Breast epithelium (tissue), 4 donors: ENCODE results near the gene ZCCHC17. TPM values are rescaled to one million over a fixed set of nuclear protein-coding genes. Genes with fewer than 3 reads are reported as not detected.
"Not testable (repeated sequence)": the region's sequence is repeated elsewhere in the genome, so short reads cannot be mapped to it uniquely, and the experiment has no call there.

Experiments used
- DNase-seq, 2 donors: peaks; one replicate each; pipeline ENCODE4 v3.0.0-alpha.2; 2019; ENCODE audit warnings: low spot score in 2 of 2
- H3K27ac ChIP-seq, 2 donors: fragments of 200-600 bp; sonication (generic) in 1 of 2; one replicate each; pipeline ENCODE4 v1.5.1; 2016 to 2019; ENCODE audit warnings: mild to moderate bottlenecking in 1 of 2
- H3K27me3 ChIP-seq, 2 donors: fragments of 200-600 bp; sonication (generic) in 1 of 2; one replicate each; pipeline versions ENCODE4 v1.5.1 to v1.6.0; 2017 to 2019; ENCODE audit warnings: control low read depth in 1 of 2, mild to moderate bottlenecking in 1 of 2
- H3K36me3 ChIP-seq: fragments of 200-600 bp; one replicate; pipeline ENCODE4 v1.5.1; 2019
- H3K4me1 ChIP-seq, 2 donors: fragments of 200-600 bp; sonication (generic); one replicate each; pipeline ENCODE4 v1.5.1; 2016 to 2019; ENCODE audit warnings: control low read depth in 1 of 2
- H3K4me3 ChIP-seq, 3 donors: fragments of 200-600 bp; sonication (generic); 1 replicate in 2 of 3; 2 replicates in 1 of 3; pipeline ENCODE4 v1.5.1; 2016 to 2019; ENCODE audit warnings: mild to moderate bottlenecking in 3 of 3, moderate library complexity in 2 of 3
- H3K9me3 ChIP-seq, 2 donors: fragments of 200-600 bp; sonication (generic) in 1 of 2; one replicate each; pipeline ENCODE4 v1.5.1; 2016 to 2019; ENCODE audit warnings: control low read depth in 1 of 2
- CTCF ChIP-seq, 3 donors: fragments of 450-650 bp; IDR thresholded peaks; one replicate each; pipeline ENCODE4 v1.5.1; 2016 to 2017; ENCODE audit warnings: antibody characterized with exemption in 3 of 3, mild to moderate bottlenecking in 3 of 3, moderate library complexity in 3 of 3
- POLR2A ChIP-seq: fragments of 450-650 bp; IDR thresholded peaks from one replicate; pipeline ENCODE4 v1.6.1; 2016; ENCODE audit warnings: antibody characterized with exemption, mild to moderate bottlenecking, moderate library complexity
- POLR2AphosphoS5 ChIP-seq, 3 donors: sonication (generic); formaldehyde crosslinking; IDR thresholded peaks; one replicate each; pipeline ENCODE4 v1.6.1; 2017; ENCODE audit warnings: antibody characterized with exemption in 3 of 3
- intact Hi-C: fragments of 100-400 bp; cut with DNase I; formaldehyde crosslinking; loops from one replicate; pipeline ENCODE4 v1.15.1; 2023; ENCODE audit warnings: low total_unique reads
- total RNA-seq, 3 donors: library from RNA; depleted of rRNA; stranded (reverse); fragments of >200 nt; gene quantifications; one replicate each; pipeline ENCODE4 v1.1.0, GENCODE V29; 2016

ZCCHC17 gene
- total RNA-seq, 3 donors from 2014 or later = 24.6 to 42.9 (median 29.6) TPM

- H3K9me3 ChIP-seq = no peaks in the 10 kb centered on the region
- DNase-seq = no peak
- H3K4me3 ChIP-seq = no peak overlapping the region
- H3K36me3 ChIP-seq = no peaks in the 10 kb centered on the region
- H3K27ac ChIP-seq = no peak overlapping the region
- no peaks in the 10 kb centered on the region for H3K4me1 ChIP-seq
- TF ChIP-seq POLR2AphosphoS5 (IDR thresholded peaks at IDR 0.05) (no peak), CTCF (IDR thresholded peaks at IDR 0.05) (no peak), POLR2A (no peak)
- intact Hi-C loops = no loop called here
- H3K27me3 ChIP-seq = no peaks in the 10 kb centered on the region
Measured at GRCh38 chr1:31272369-31272768, 24.5 kb upstream of the ZCCHC17 start.

GRCh38 chr1:31273619-31274018 lies 23.2 kb upstream of the ZCCHC17 start:
- H3K4me1 ChIP-seq = no peaks in the 10 kb centered on the region
- no peak for TF ChIP-seq CTCF (IDR thresholded peaks at IDR 0.05)
- no peak overlapping the region for H3K27ac ChIP-seq
- H3K36me3 ChIP-seq = no peaks in the 10 kb centered on the region
- H3K4me3 ChIP-seq = no peak overlapping the region
- H3K27me3 ChIP-seq = no peaks in the 10 kb centered on the region
- DNase-seq = no peak
- H3K9me3 ChIP-seq = no peaks in the 10 kb centered on the region
- intact Hi-C loops = no loop called here

- H3K27ac ChIP-seq, H3K9me3 ChIP-seq, H3K4me1 ChIP-seq, H3K4me3 ChIP-seq, intact Hi-C loops, DNase-seq, H3K27me3 ChIP-seq, H3K36me3 ChIP-seq: not testable (repeated sequence)
Measured at GRCh38 chr1:31282426-31282825, 14.4 kb upstream of the ZCCHC17 start.

GRCh38 chr1:31287791-31288190 lies 9.0 kb upstream of the ZCCHC17 start:
- H3K27ac ChIP-seq, intact Hi-C loops: not testable (repeated sequence)

GRCh38 chr1:31289021-31289420 lies 7.8 kb upstream of the ZCCHC17 start:
- Histone ChIP-seq H3K9me3 (no peaks in the 10 kb centered on the region), H3K36me3 (peaks cover 7% of the 10 kb centered on the region), H3K4me3 (no peak overlapping the region), H3K27me3 (no peaks in the 10 kb centered on the region), H3K4me1 (no peaks in the 10 kb centered on the region), H3K27ac (no peak overlapping the region)
- DNase-seq = no peak
- intact Hi-C loops = no loop called here
- TF ChIP-seq POLR2A (no peak), CTCF (IDR thresholded peaks at IDR 0.05) (no peak), POLR2AphosphoS5 (IDR thresholded peaks at IDR 0.05) (no peak)

More at GRCh38 chr1:31287791-31288190, 9.0 kb upstream of the ZCCHC17 start:
- H3K36me3 ChIP-seq, H3K9me3 ChIP-seq, H3K4me1 ChIP-seq, H3K27me3 ChIP-seq, H3K4me3 ChIP-seq, DNase-seq: not testable (repeated sequence)

- peaks cover 0 to 14% of the 10 kb centered on the region in 2 donors for H3K4me1 ChIP-seq
- H3K36me3 ChIP-seq = no peaks in the 10 kb centered on the region
- H3K27ac ChIP-seq = peak overlapping the region; percentile 85 to 96
- no peak for DNase-seq
- no peaks in the 10 kb centered on the region for H3K27me3 ChIP-seq
- intact Hi-C loops = no loop called here
- peak overlapping the region; percentile 81 to 98 (median 93) for H3K4me3 ChIP-seq
- TF ChIP-seq CTCF (IDR thresholded peaks at IDR 0.05) (no peak), POLR2A (no peak), POLR2AphosphoS5 (IDR thresholded peaks at IDR 0.05) (no peak)
- H3K9me3 ChIP-seq = no peaks in the 10 kb centered on the region
Measured at GRCh38 chr1:31295874-31296485, 852 bp upstream of the ZCCHC17 start.
